Testis (tissue), 2 donors: ENCODE results near the gene CCDC127.

Source experiments
- POLR2A ChIP-seq: fragments of 450-650 bp; IDR thresholded peaks from one replicate; pipeline ENCODE4 v1.6.1; 2017; ENCODE audit warnings: antibody characterized with exemption, mild to moderate bottlenecking, moderate library complexity
- TF ChIP-seq, protein P1 (sequence below), 3 experiments: fragments of 450-650 bp in 2 of 3; fragments of 200-600 bp in 1 of 3; sonication (generic) in 1 of 3; IDR thresholded peaks; one replicate each; pipeline ENCODE4 v1.5.1; 2016 to 2019; ENCODE audit warnings: antibody characterized with exemption in 3 of 3, mild to moderate bottlenecking in 2 of 3, moderate library complexity in 1 of 3

- TF ChIP-seq, protein P1, sequence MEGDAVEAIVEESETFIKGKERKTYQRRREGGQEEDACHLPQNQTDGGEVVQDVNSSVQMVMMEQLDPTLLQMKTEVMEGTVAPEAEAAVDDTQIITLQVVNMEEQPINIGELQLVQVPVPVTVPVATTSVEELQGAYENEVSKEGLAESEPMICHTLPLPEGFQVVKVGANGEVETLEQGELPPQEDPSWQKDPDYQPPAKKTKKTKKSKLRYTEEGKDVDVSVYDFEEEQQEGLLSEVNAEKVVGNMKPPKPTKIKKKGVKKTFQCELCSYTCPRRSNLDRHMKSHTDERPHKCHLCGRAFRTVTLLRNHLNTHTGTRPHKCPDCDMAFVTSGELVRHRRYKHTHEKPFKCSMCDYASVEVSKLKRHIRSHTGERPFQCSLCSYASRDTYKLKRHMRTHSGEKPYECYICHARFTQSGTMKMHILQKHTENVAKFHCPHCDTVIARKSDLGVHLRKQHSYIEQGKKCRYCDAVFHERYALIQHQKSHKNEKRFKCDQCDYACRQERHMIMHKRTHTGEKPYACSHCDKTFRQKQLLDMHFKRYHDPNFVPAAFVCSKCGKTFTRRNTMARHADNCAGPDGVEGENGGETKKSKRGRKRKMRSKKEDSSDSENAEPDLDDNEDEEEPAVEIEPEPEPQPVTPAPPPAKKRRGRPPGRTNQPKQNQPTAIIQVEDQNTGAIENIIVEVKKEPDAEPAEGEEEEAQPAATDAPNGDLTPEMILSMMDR (IDR thresholded peaks at IDR 0.05) = peak; percentile 33 to 62 (median 39)
- TF ChIP-seq POLR2A = peak; percentile 62
Observed at GRCh38 chr5:217494-218456, at the start of gene CCDC127, which contains the start of gene SDHA.
